ENCODE data around the gene VANGL1.
A peak's percentile ranks its signal among the peaks of the same experiment; 100 is the strongest.

Gene VANGL1

GRCh38 chr1:115726161-115726560 is 84.4 kb downstream of the VANGL1 start:
- no peak overlapping the region for H2AFZ ChIP-seq (ENCODE audit: low read depth, low read length)
- H3K27me3 ChIP-seq (ENCODE audit: insufficient read depth, low read length): no peaks in the 10 kb centered on the region
- no peaks in the 10 kb centered on the region for H3K9me3 ChIP-seq (ENCODE audit: low read length)
- no peaks in the 10 kb centered on the region for H3K36me3 ChIP-seq (ENCODE audit: insufficient read depth, low read length)
- H3K4me1 ChIP-seq (ENCODE audit: insufficient read depth, low read length): peaks cover 15% of the 10 kb centered on the region
- no peak overlapping the region for H3K4me3 ChIP-seq (ENCODE audit: low read length)

GRCh38 chr1:115726570-115726969 is 84.8 kb downstream of the VANGL1 start:
- H3K4me3 ChIP-seq (ENCODE audit: low read length): no peak overlapping the region
- no peaks in the 10 kb centered on the region for H3K27me3 ChIP-seq (ENCODE audit: insufficient read depth, low read length)
- H3K9me3 ChIP-seq (ENCODE audit: low read length): no peaks in the 10 kb centered on the region
- H2AFZ ChIP-seq (ENCODE audit: low read depth, low read length): no peak overlapping the region
- no peaks in the 10 kb centered on the region for H3K36me3 ChIP-seq (ENCODE audit: insufficient read depth, low read length)
- peaks cover 15% of the 10 kb centered on the region for H3K4me1 ChIP-seq (ENCODE audit: insufficient read depth, low read length)

- Histone ChIP-seq H3K4me1 (ENCODE audit: insufficient read depth, low read length) (peaks cover 15% of the 10 kb centered on the region), H3K36me3 (ENCODE audit: insufficient read depth, low read length) (no peaks in the 10 kb centered on the region), H2AFZ (ENCODE audit: low read depth, low read length) (peak overlapping the region; percentile 62), H3K9me3 (ENCODE audit: low read length) (no peaks in the 10 kb centered on the region), H3K4me3 (ENCODE audit: low read length) (no peak overlapping the region), H3K27me3 (ENCODE audit: insufficient read depth, low read length) (no peaks in the 10 kb centered on the region)
Observed at GRCh38 chr1:115727706-115728249, 86.0 kb downstream of the VANGL1 start.

GRCh38 chr1:115728341-115728740 is 86.6 kb downstream of the VANGL1 start:
- H3K36me3 ChIP-seq (ENCODE audit: insufficient read depth, low read length): no peaks in the 10 kb centered on the region
- peak overlapping the region; percentile 62 for H2AFZ ChIP-seq (ENCODE audit: low read depth, low read length)
- no peak overlapping the region for H3K4me3 ChIP-seq (ENCODE audit: low read length)
- no peaks in the 10 kb centered on the region for H3K9me3 ChIP-seq (ENCODE audit: low read length)
- H3K27me3 ChIP-seq (ENCODE audit: insufficient read depth, low read length): no peaks in the 10 kb centered on the region
- H3K4me1 ChIP-seq (ENCODE audit: insufficient read depth, low read length): peaks cover 15% of the 10 kb centered on the region

- Histone ChIP-seq H3K27me3 (ENCODE audit: insufficient read depth, low read length) (no peaks in the 10 kb centered on the region), H3K9me3 (ENCODE audit: low read length) (no peaks in the 10 kb centered on the region), H3K36me3 (ENCODE audit: insufficient read depth, low read length) (no peaks in the 10 kb centered on the region), H2AFZ (ENCODE audit: low read depth, low read length) (no peak overlapping the region), H3K4me1 (ENCODE audit: insufficient read depth, low read length) (peaks cover 15% of the 10 kb centered on the region), H3K4me3 (ENCODE audit: low read length) (no peak overlapping the region)
Observed at GRCh38 chr1:115729756-115730155, 88.0 kb downstream of the VANGL1 start.

- Histone ChIP-seq H3K9me3 (ENCODE audit: low read length) (no peaks in the 10 kb centered on the region), H3K4me3 (ENCODE audit: low read length) (no peak overlapping the region), H3K4me1 (ENCODE audit: insufficient read depth, low read length) (peaks cover 11% of the 10 kb centered on the region), H3K27me3 (ENCODE audit: insufficient read depth, low read length) (no peaks in the 10 kb centered on the region), H3K36me3 (ENCODE audit: insufficient read depth, low read length) (no peaks in the 10 kb centered on the region), H2AFZ (ENCODE audit: low read depth, low read length) (no peak overlapping the region)
Observed at GRCh38 chr1:115732316-115732715, 90.5 kb downstream of the VANGL1 start.

- Histone ChIP-seq H3K4me1 (ENCODE audit: insufficient read depth, low read length) (no peaks in the 10 kb centered on the region), H3K27me3 (ENCODE audit: insufficient read depth, low read length) (no peaks in the 10 kb centered on the region), H2AFZ (ENCODE audit: low read depth, low read length) (no peak overlapping the region), H3K4me3 (ENCODE audit: low read length) (no peak overlapping the region), H3K36me3 (ENCODE audit: insufficient read depth, low read length) (no peaks in the 10 kb centered on the region), H3K9me3 (ENCODE audit: low read length) (no peaks in the 10 kb centered on the region)
Observed at GRCh38 chr1:115740811-115741210, 99.0 kb downstream of the VANGL1 start.

GRCh38 chr1:115744646-115745275 is 103.0 kb downstream of the VANGL1 start:
- Histone ChIP-seq H3K27me3 (ENCODE audit: insufficient read depth, low read length) (no peaks in the 10 kb centered on the region), H2AFZ (ENCODE audit: low read depth, low read length) (no peak overlapping the region), H3K9me3 (ENCODE audit: low read length) (no peaks in the 10 kb centered on the region), H3K4me3 (ENCODE audit: low read length) (no peak overlapping the region), H3K36me3 (ENCODE audit: insufficient read depth, low read length) (no peaks in the 10 kb centered on the region), H3K4me1 (ENCODE audit: insufficient read depth, low read length) (peaks cover 4% of the 10 kb centered on the region)

- H3K4me1 ChIP-seq (ENCODE audit: insufficient read depth, low read length): peaks cover 4% of the 10 kb centered on the region
- H3K9me3 ChIP-seq (ENCODE audit: low read length): no peaks in the 10 kb centered on the region
- H3K4me3 ChIP-seq (ENCODE audit: low read length): no peak overlapping the region
- no peaks in the 10 kb centered on the region for H3K36me3 ChIP-seq (ENCODE audit: insufficient read depth, low read length)
- no peak overlapping the region for H2AFZ ChIP-seq (ENCODE audit: low read depth, low read length)
- no peaks in the 10 kb centered on the region for H3K27me3 ChIP-seq (ENCODE audit: insufficient read depth, low read length)
Observed at GRCh38 chr1:115746021-115746690, 104.4 kb downstream of the VANGL1 start.
